Measurements from ENCODE around the gene PLEKHF1. TPM values are rescaled to one million over a fixed set of nuclear protein-coding genes. Genes with fewer than 3 reads are reported as not detected.

PLEKHF1 gene
- polyA plus RNA-seq, 3 donors = 0.11 to 0.29 (median 0.26) TPM

- Mint-ChIP-seq H3K4me1 (peaks cover 6% of the 10 kb centered on the region), H3K4me3 (no peak overlapping the region), H3K27me3 (ENCODE audit: low read depth in 3 of 3) (peaks cover 0 to 1% (median 0%) of the 10 kb centered on the region in 3 donors), H3K9me3 (peaks cover 2 to 21% (median 12%) of the 10 kb centered on the region in 7 donors), H3K36me3 (no peaks in the 10 kb centered on the region), H3K27ac (peak overlapping the region in 2 of 7 donors; percentile 50 to 63)
- 80% methylated on average over 15 of the region's 19 CpGs for WGBS (ENCODE audit: insufficient coverage)
- peaks cover 0 to 3% of the 10 kb centered on the region in 2 donors for H3K4me1 ChIP-seq (ENCODE audit: control insufficient read depth in 1 of 2, insufficient read depth in 2 of 2, low read length in 2 of 2)
- no peak overlapping the region for H2AFZ ChIP-seq (ENCODE audit: insufficient read depth, low read depth, low read length, poor library complexity, severe bottlenecking)
- H3K27ac ChIP-seq (ENCODE audit: low read depth in 1 of 2, low read length in 2 of 2) = no peak overlapping the region
- peak; percentile 67 to 74 (median 73) for DNase-seq
- no peaks in the 10 kb centered on the region for H4K20me1 ChIP-seq (ENCODE audit: insufficient read depth, low read length)
- no peak overlapping the region for H3K4me3 ChIP-seq (replicated peaks in 1 of 3; ENCODE audit: low read depth in 2 of 3, low read length in 3 of 3)
- no peak overlapping the region for H3K4me2 ChIP-seq (replicated peaks; ENCODE audit: extremely low read depth, low read length, poor library complexity, severe bottlenecking)
- no peaks in the 10 kb centered on the region for H3K79me2 ChIP-seq (ENCODE audit: insufficient read depth, low read length)
- no peaks in the 10 kb centered on the region for H3K27me3 ChIP-seq (ENCODE audit: control insufficient read depth in 2 of 2, insufficient read depth in 2 of 2, low read length in 2 of 2)
- peak; percentile 91 for TF ChIP-seq CTCF (IDR thresholded peaks at IDR 0.05)
- H3K36me3 ChIP-seq (replicated peaks in 1 of 2; ENCODE audit: control insufficient read depth in 1 of 2, insufficient read depth in 2 of 2, low read length in 2 of 2) = no peaks in the 10 kb centered on the region
- no peak overlapping the region for H3K9ac ChIP-seq (ENCODE audit: insufficient read depth, low read length, poor library complexity, severe bottlenecking)
- peaks cover 3 to 12% of the 10 kb centered on the region in 2 donors for H3K9me3 ChIP-seq (replicated peaks in 1 of 2; ENCODE audit: control insufficient read depth in 1 of 2, insufficient read depth in 1 of 2, low read length in 2 of 2)
- intact Hi-C loops (cut with micrococcal nuclease) = loop anchor here in 1 of 2 donors (1.0 kb wide), 1 partner anchor 21 kb away; no protein-coding TSS in a partner anchor
Measured at GRCh38 chr19:29694669-29695627, 29.7 kb downstream of the PLEKHF1 start.

GRCh38 chr19:29695765-29696564 is 30.7 kb downstream of the PLEKHF1 start:
- Histone ChIP-seq H3K4me2 (replicated peaks; ENCODE audit: extremely low read depth, low read length, poor library complexity, severe bottlenecking) (no peak overlapping the region), H4K20me1 (ENCODE audit: insufficient read depth, low read length) (no peaks in the 10 kb centered on the region), H3K27me3 (ENCODE audit: control insufficient read depth in 2 of 2, insufficient read depth in 2 of 2, low read length in 2 of 2) (no peaks in the 10 kb centered on the region), H2AFZ (ENCODE audit: insufficient read depth, low read depth, low read length, poor library complexity, severe bottlenecking) (no peak overlapping the region), H3K9me3 (replicated peaks in 1 of 2; ENCODE audit: control insufficient read depth in 1 of 2, insufficient read depth in 1 of 2, low read length in 2 of 2) (peaks cover 0 to 5% of the 10 kb centered on the region in 2 donors), H3K36me3 (replicated peaks in 1 of 2; ENCODE audit: control insufficient read depth in 1 of 2, insufficient read depth in 2 of 2, low read length in 2 of 2) (no peaks in the 10 kb centered on the region), H3K4me1 (ENCODE audit: control insufficient read depth in 1 of 2, insufficient read depth in 2 of 2, low read length in 2 of 2) (peaks cover 0 to 3% of the 10 kb centered on the region in 2 donors), H3K79me2 (ENCODE audit: insufficient read depth, low read length) (no peaks in the 10 kb centered on the region), H3K4me3 (replicated peaks in 1 of 3; ENCODE audit: low read depth in 2 of 3, low read length in 3 of 3) (no peak overlapping the region), H3K9ac (ENCODE audit: insufficient read depth, low read length, poor library complexity, severe bottlenecking) (no peak overlapping the region), H3K27ac (ENCODE audit: low read depth in 1 of 2, low read length in 2 of 2) (no peak overlapping the region)
- TF ChIP-seq CTCF (IDR thresholded peaks at IDR 0.05) = no peak
- Mint-ChIP-seq H3K27ac (peak overlapping the region in 1 of 7 donors; percentile 87), H3K9me3 (peaks cover 0 to 11% (median 5%) of the 10 kb centered on the region in 7 donors), H3K36me3 (no peaks in the 10 kb centered on the region), H3K4me3 (no peak overlapping the region), H3K27me3 (ENCODE audit: low read depth in 3 of 3) (peaks cover 0 to 1% (median 0%) of the 10 kb centered on the region in 3 donors), H3K4me1 (peaks cover 6% of the 10 kb centered on the region)
- 94% methylated on average over 6 of the region's 6 CpGs for WGBS (ENCODE audit: insufficient coverage)
- DNase-seq = no peak
- intact Hi-C loops (cut with micrococcal nuclease) = no loop called here
